Ramos (cell line): ENCODE data around the gene C12orf76.
"Not testable (repeated sequence)": the region's sequence is repeated elsewhere in the genome, so short reads cannot be mapped to it uniquely, and the experiment has no call there.

ENCODE experiments used
- in situ Hi-C: fragments of 300-500 bp; cut with MboI; formaldehyde crosslinking; loops from one replicate; pipeline ENCODE4 v1.14.3; 2022; ENCODE audit warnings: low sequenced_read_pairs; ENCODE audit not compliant: unreplicated experiment

Gene C12orf76, protein sequence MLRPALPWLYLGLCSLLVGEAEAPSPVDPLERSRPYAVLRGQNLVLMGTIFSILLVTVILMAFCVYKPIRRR

DNA sequence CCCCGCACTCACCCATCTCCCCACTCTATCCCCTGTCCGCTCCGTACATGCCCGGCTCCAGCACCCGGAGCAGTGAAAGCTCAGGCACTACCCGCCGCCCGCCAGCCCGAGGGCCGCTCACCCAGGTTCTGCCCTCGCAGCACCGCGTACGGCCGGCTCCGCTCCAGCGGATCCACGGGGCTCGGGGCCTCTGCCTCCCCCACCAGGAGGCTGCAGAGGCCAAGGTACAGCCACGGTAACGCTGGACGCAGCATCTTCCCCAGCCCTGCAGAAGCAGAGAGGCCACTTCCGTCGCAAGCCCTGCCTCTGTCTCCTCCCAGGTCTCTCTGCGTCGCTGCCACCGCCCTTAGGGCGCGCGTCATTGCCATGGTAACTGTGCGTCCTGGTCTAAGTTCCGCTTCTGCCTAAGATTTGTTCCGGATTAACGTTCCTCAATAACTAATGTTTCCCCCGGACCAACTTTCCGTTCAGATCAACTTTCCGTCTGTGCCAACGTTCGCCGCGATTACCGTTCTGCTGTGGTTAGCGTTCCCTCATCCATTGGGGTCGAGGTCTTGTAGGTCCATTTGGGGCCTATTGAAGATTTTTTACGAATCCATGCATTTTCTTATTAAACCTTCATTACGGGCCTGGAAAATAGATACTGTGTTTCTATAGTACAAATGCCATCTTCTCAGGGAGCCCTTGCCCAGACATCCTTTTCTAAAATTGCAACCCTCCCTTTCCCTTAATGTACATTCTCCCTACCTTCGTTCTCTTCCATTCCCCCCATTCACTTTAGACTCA, at the start of gene C12orf76:
Gene C12orf76 (minus strand): TSS at position 281 of the 786 bp plus-strand sequence. CDS start 27 bp downstream, at position 254.
- in situ Hi-C loops: no loop called here

DNA sequence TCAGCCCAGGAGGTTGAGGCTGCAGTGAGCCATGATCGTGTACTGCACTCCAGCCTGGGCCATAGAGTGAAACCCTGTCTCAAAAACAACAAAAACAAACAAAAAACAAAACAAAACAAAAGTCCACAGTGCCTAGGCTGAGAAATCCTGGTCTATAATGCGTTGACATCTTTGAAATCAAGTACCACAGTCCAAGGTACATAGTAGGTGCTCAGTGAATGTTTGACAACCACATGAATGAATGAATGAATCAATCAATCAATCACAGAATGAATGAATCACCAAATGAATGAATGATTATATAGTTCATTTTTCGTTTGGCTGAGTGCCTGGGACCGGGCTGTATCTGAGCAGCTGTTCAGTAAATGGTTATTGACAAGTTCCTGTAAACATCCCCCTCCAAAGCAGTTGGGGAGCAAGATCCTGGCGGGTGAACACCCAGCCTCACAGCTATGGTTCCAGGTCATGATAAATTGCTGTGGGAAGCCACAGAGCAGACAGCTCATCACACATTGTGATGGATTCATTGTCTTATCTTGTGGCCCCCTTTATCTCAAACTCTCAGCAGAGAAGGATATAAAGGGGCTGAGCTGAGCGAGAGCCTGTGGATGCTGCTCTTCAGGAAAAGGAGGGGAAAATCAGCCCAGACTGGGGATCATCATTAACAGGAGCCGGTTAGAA, 45.4 kb upstream of the C12orf76 start:
- in situ Hi-C loops: loop anchor here (10.0 kb wide), 2 partner anchors 331 to 511 kb away; no protein-coding TSS in a partner anchor

DNA sequence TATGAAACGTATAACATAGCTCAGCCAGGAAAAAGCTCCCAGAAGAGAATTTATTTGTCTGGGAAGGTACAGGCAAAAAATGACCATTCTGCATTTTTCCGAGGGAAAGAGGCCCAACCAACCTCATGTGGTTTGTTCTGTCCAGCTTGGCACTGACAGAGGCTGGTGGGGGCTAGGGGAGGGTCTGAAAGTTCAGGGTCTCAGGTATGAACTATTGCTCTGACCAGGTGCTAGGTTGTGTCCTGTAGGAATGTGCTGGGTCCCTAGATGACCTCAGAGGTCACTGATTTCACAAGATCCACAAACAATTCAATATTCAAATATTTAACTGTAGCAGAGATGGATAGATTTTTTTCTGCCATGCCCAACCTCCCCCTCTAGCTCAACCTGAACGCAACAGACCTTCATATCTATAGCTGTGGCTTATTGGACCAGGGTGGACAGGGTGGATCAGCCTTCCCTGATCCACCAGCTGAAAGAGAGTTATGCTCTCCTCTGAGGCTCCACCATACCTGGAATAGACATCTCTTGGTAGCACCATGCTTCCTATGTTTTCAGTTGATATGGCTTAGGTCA, 42.9 kb upstream of the C12orf76 start:
- in situ Hi-C loops: loop anchor here (10.0 kb wide), 2 partner anchors 334 to 514 kb away; no protein-coding TSS in a partner anchor

DNA sequence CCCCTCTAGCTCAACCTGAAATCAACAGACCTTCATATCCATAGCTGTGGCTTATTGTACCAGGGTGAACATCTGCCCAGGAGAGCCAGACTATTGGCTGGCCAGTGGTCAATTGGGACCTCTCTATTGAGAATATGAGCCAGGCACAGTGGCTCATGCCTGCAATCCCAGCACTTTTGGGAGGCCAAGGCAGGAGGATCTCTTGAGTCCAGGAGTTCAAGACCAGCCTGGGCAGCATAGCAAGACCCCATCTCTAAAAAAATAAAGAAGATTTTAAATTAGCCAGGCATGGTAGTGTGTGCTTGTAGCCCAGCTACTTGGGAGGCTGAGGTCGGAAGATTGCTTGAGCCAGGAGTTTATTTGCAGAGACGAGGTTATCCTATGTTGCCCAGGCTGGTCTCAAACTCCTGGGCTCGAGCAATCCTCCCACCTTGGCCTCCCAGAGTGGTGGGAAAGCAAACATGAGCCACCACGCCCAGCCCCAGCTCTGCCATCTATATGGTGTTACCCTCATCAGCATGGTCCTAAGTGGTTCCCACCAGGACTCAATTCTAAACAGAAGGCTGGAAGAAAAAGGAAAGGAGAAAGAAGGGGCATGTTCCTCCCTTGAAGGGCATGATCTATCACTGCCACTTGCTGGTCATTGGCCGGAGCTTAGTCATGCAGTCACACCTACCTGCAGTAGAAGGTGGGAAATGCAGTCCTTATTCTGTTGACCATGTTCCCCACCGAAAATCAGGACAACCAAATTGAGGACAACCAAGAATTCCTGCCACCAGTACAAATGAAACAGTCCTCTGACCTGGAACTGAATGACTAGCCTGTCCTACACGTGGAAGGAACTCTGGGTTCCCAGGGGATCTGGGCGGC, 42.2 kb upstream of the C12orf76 start:
- in situ Hi-C loops: loop anchor here (10.0 kb wide), 2 partner anchors 334 to 514 kb away; no protein-coding TSS in a partner anchor

DNA sequence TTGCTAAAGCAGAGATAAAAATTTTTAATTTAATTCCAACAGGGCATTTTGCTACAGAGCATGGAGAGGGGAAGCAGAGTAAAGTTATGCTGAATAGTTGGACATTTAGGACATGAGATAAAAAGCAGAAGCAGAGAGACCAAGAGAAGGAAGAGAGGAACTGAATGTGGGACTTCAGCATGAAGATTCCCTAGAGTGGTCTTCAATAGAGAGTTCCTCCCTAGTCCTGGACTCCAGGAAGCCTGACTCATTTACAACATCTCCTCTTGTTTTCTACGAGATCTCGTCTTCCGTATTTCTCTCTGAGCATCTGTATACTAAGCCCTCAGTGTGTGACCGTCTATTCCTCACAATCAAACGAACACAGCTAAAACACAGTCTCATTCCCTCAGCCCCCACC, 40.6 kb upstream of the C12orf76 start:
- in situ Hi-C loops: no loop called here

DNA sequence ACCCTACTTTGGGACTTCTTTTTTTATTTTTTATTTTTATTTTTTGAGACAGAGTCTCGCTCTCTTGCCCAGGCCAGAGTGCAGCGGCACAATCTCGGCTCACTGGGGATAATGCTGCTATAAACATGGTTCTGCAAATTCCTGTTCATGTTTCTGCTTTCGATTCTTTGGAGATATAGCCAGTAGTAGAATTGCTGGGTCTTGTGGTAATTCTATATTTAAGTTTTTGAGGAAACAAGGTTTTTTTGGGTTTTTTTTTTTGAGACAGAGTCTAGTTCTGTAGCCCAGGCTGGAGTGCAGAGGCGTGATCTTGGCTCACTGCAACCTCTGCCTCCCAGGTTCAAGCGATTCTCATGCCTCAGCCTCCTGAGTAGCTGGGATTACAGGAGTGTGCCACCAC, 39.9 kb upstream of the C12orf76 start:
- in situ Hi-C loops: not testable (repeated sequence)

DNA sequence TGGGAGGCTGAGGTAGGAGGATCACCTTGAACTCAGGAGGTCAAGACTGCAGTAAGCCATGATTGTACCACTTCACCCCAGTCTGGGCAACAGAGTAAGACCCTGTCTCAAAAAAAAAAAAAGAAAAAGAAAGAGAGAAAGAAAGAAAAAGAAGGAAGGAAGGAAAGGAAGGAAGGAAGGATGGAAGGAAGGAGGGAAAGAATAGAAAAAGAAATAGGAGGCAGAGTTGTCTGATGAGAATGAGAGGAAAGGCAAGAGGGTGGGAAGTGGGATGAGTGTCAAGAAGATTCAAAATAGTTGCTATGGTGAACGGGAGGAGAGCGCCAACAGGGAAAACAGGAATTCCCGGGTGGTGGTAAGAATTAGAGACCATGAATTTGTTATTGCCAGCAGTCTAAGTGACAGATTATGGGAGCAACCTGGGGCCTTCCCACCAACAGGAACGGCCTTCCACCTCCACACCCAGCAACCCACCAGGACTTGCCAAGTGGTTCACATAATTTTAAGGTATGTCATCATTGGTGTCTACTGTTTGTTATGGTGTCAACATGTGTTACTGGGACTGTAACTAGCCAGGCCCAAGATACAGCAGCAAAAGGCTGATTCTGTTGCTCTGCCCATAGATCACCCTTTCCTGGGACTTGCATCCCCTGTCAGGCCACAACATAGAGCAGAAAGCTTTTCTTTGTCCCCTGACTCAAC, 36.1 kb upstream of the C12orf76 start:
- in situ Hi-C loops: no loop called here

DNA sequence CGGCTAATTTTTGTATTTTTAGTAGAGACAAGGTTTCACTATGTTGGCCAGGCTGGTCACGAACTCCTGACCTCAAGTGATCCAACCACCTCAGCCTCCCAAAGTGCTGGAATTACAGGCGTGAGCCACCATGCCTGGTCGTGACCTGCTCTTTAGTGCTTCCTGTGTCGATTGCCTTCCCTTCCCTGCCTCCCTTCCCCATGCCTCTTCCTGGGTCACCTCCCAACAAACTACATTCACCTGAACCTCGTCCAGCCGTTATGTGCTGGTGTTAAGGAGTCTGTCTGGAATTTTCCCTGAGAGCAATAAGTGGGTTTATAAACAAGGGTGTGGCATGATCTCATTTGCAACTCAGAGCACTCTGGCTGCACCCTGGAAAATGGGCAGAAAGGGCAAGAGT, 32.1 kb upstream of the C12orf76 start:
- in situ Hi-C loops: no loop called here

DNA sequence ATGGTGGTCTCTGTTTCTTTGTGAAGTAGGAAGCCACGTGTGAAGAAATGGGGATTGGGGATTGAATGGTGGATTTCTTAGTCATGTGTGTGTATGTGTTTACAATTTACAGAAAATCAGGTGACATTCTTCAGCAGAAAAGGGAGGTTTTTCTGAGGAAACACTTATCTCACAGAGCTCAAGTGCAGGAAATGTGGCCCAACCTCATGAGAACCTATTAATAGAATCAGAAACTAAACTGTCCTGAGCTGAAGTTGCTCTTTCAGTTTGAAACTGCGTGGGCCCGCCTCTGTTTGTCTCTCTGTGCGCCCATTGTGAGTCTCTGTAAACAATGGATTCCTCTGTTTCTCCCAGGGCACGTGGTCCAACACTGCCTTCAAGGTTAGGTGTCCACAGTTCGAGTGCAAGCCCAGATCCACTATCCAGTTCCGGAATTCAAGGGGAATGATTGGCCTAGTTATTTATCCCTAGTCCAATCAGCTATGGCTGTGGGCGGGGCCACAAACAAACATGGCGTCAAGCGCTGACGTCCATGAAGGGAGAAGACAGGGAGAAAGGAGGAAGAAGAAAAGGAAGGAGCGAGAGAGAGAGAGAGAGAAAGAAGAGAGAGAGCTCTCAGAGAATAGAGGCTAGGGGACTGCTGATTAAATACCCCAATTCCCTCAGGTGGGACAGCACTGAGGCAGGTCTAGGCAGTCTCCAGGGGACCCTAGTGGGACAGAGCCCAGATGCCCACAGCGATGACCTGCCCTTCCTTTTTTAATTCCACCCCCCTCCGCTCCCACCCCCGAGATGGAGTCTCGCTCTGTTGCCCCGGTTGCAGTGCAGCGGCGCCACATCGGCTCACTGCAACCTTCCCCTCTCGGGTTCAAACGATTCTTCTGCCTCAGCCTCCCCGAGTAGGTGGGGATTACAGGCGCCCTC, 31.4 kb upstream of the C12orf76 start:
- in situ Hi-C loops: no loop called here

DNA sequence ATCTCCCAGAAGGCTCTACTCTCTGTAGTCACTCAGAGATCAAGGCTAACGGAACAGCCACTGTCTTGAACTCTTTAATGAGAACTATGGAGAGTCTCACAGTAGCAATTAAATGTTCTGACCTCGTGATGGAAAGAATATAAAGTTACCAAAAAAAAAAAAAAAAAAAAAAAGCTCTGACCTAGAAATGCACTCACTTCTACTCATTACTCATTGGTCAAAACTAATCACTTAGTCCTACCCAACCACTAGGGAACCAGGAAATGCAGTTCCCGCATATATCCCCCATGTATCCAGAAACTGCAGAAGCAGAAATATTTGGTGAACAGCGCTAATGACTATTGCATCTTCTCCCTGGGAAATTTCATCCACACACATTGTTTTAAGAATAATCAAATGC, 29.5 kb upstream of the C12orf76 start:
- in situ Hi-C loops: no loop called here

DNA sequence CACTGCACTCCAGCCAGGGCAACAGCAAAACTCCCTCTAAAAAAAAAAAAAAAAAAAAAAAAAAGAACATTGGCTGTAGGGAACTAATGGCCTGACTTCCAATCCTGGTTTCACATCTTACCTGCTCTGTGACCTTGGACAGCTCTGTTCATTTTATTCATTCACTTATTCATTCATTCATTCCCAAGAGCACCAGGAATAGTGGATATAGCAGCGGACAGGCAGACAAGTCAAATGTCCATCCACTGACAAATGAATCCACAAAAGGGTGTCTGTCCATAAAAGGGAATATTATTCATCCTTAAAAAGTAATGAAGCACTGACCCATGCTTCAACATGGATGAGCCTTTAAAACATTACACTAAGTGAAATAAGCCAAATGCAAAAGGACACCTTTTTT, 27.6 kb upstream of the C12orf76 start:
- in situ Hi-C loops: no loop called here

DNA sequence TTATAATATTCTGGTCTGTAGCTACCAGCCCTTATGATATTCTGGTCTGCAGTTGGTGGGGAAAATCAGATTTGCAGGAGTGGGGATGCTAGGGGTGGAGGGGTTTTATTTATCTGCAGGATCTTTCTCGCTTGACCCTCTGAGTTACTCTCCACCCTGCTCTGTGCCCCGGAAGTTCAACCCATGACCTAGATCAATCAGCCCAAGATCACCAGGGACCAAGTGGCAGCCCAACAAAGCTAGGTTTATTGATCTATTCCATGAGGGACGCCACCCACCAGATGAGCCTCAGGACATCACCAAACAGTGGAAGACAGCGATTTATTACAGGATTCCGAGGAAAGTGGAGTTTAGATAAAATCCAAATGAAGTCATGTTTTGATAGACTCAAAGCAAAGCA, 25.8 kb upstream of the C12orf76 start:
- in situ Hi-C loops: no loop called here

DNA sequence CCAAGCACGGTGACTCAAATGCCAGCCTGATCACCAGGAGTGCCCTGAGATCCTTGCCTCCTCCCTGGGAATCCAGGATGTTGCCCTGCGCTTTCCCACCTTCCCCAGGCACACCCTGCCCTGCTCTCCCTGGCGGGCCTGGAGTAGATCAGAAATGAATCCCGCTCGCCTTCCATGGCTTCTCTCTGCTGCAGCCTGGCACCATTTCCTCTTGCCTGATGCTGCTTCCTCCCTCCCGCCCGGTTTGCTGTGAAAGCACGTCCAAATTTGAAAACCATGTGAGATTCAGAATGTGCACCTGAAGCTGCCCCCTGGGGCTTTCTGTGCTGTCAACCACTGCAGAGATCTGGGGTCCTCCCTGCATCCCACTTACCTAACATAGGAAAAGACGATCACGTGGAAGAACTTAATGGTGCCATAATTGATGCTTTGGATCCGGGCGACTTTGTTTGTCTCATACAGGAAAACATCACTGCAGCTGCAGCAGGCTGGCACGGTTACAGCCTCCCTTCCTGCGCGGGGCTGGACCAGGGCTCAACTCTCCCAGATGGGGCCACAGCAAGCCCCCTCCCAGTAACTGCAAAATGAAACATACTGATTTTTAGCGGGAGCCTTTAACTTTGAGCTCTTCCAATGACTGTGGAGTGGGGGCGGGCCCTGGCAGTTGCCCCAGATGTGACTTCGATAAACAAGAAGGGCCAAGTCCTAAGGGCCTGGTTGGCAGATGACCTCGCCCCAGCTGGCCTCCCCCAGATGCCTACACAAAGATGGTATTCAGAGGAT, 24.9 kb upstream of the C12orf76 start:
- in situ Hi-C loops: no loop called here

DNA sequence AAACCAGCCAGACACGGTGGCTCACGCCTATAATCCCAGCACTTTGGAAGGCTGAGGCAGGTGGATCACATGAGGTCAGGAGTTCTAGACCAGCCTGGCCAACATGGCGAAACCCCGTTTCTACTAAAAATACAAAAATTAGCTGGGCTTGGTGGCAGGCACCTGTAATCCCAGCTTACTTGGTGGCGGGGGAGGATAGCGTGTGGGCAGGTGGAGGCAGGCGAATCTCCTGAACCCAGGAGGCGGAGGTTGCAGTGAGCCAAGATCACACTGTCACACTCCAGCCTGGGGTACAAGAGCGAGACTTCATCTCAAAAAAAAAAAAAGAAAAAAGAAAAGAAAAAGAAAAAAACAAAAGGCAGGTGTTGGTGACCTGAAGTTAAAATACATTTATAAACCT, 24.3 kb upstream of the C12orf76 start:
- in situ Hi-C loops: not testable (repeated sequence)

DNA sequence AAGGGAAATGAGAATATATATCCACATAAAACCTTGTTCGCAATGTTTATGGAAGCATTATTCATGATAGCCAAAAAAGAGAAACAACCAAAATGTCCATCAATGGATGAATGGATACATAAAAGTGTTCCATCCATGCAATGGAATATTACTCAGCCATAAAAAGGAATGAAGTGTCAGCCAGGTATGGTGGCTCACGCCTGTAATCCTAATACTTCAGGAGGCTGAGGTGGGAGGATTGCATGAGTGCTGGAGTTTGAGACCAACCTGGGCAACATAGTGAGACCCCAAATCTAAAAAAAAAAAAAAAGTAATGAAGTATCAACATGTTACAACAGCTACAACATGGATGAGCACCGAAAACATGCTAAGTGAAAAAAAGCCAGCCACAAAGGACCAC, 23.6 kb upstream of the C12orf76 start:
- in situ Hi-C loops: no loop called here

DNA sequence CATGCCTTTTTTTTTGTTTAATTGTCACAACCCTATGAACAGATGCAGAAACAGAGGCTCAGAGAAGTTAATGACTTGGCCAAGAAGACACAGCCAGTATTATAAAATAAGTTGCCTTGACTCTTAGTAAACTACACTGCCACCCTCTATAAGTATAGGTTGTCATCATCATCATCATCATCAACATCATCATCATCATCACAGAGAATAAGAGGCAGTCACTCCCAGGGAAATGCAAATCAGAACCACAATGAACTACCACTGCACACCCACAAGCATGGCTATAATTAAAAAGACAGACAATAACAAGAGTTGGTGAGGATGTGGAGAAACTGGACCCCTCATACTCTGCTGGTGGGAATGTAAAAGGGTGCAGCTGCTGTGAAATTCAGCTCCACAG, 23.2 kb upstream of the C12orf76 start:
- in situ Hi-C loops: no loop called here

DNA sequence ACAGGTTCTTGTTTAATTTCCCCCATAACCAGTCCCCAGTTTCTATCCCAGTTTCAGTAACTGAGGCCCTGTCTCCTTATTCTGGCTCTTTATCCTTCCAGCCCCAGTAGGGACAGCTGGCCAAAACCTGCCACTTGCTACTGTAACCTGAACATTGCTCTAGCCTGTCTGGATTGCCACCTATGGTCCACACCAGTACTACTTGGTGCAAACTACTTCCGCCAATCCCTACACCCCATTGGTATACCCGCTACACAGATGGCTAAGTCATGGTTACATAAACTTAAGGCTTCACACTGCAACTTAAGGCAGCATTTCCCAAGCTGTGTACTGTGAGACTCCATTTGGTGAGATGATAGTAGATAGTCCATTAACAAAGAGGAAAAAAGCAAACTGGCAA, 20.3 kb upstream of the C12orf76 start:
- in situ Hi-C loops: no loop called here

DNA sequence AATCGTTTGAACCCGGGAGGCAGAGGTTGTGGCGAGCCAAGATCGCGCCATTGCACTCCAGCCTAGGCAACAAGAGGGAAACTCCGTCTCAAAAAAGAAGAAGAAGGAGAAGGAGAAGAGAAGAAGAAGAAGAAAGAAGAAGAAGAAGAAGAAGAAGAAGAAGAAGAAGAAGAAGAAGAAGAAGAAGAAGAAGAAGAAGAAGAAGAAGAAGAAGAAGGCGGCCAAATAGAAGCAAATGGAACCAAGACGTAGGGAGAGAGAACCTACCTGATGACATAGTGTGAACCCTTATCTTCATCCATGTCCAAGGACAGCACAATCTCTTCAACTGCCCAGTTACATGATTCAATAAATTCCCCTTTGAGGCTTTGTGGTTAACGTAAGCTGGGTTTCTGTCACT, 19.8 kb upstream of the C12orf76 start:
- in situ Hi-C loops: not testable (repeated sequence)
